ENCODE results near the gene DFFA.
"Not testable (repeated sequence)": the region's sequence is repeated elsewhere in the genome, so short reads cannot be mapped to it uniquely, and the experiment has no call there.

Gene DFFA

DNA sequence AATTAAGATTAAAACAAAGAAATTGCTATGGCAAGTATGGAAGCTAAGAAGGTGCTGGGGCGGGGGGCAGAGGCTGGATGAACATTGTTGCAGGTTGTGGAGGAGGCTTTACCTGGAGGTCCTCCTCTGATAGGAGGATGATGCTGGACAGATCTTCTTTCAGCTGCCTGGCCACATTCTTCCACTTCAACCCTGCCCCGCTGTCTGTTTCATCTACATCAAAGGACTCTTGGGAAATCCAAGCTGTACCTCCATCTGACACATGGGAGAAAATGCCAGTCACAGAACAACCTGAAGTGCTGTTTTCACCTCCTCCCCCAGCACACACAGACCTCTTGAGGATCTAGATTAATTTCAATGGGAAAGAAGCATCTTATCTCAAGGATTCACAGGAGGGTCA is 5.3 kb downstream of the DFFA start:
- DNase-seq (ENCODE audit: low read depth, low spot score) = no peak

DNA sequence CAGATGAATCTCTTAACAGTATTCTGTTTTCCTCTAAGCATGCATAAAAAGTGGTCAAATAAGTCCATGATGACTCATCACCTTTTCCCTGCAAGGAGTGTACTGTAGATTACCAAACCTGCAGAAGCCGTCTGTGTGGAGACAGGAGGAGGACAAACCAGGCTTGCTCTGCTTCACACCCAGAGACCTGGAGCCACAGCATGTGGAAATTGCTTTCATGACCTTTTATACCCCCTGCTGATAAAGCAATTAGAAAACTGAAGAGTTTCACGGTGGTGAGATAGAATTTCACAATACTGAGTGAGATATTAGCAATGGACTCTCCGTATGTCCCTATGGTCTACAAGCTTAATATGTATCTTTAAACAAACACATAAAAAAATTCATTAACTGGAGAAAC is 13.1 kb downstream of the DFFA start:
- no peak for DNase-seq (ENCODE audit: low read depth, low spot score)

DNA sequence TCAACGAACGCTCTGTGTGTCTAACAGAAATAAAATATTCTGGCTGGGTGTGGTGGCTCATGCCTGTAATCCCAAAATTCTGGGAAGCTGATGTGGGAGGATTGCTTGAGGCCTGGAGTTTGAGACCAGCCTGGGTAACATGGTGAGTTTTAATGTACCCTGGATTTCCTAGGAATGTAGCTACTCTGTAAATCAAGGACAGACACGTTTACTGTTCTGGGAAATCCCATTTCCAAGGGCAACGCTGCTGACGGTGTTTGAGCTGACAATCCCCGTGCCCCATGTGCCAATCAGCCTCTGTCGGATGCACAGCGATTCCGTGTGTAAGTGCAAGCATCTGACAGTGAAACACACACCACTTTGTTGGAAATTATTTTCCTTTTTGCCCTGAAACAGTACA is 14.5 kb downstream of the DFFA start:
- no peak for DNase-seq (ENCODE audit: low read depth, low spot score)

DNA sequence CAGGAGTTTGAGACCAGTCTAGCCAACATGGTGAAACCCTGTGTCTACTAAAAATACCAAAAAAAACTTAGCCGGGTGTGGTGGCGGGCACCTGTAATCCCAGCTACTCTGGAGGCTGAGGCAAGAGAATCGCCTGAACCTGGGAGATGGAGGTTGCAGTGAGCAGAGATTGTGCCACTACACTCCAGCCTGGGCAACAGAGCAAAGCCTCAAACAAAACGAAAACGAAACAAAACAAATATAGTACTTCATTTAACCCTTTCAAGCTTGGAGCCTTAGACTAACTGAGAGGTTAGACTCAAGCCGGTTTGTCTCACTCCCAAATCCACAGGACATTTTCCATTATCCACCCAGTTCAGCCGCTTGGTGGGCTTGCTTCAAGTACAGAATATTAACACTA is 14.9 kb downstream of the DFFA start:
- not testable (repeated sequence) for DNase-seq (ENCODE audit: low read depth, low spot score)

DNA sequence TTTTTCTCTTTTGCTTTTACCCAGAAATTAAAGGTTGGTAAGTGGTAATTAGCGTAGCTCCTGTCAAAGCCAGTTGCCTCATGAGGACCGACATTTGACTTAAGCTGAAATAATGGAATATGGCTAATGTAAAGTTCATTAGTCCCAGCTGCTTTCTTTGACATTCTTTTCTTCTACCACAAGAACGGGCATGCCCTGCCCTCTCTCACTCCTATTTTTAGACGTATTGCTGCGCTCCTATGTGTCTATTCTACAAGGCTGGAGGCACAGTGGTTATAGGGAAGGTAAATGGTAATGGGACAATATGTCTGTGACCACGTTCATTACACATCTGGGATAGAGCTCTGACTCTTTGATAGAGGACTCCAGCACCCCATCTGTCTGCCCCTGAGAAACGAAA is 15.7 kb downstream of the DFFA start:
- DNase-seq (ENCODE audit: low read depth, low spot score) = no peak

DNA sequence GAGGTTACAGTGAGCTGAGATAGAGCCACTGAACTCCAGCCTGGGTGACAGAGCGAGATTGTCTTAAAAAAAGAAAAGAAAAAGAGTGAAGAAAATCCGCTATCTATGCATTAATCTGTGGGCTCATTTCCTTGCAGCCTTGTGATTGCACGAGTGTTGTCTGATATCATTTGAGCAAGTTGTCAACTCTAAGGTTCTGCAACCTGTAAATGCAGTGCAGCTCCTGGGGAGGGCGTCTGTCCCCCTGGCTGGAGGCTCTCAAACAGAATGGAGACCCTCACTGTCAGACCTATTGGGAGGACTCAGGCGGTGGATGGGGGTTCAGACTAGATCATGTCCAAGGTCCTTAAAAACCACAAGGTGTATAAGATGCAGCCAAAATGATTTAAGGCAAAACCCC is 16.3 kb downstream of the DFFA start:
- no peak for DNase-seq (ENCODE audit: low read depth, low spot score)

DNA sequence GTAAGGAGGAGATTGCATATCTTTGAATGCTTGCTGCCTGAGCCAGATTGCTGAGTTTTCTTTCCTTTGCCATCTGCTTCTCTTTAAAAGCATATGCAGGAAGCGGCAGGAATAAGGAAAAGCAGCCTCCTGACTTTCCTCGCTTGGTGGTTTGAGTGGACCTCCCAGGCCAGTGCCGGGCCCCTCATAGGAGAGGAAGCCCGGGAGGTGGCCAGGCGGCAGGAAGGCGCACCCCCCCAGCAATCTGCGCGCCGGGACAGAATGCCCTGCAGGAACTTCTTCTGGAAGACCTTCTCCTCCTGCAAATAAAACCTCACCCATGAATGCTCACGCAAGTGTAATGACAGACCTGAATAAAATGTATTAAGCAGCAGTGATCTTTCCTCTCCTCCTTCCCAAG is 21.0 kb downstream of the DFFA start:
- DNase-seq (ENCODE audit: low read depth, low spot score) = no peak

DNA sequence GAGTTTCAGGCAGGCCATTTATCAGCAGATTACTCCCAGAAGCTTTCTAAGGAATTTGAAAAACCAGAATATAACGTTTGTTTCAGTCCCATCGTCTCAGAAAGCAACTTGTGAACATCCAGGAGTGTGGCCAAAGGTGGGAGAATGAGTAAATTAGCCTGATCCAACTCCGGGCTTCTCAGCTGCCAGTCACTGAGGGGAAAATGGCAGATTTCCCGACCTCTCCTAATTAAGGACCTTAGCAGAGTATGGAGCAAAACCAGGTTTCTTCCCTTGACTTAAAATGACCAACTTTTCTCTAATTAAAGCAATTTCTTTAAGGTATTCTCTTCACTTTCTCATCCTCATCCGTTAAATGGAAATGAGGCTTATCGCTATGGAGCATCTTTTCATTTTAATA is 21.5 kb downstream of the DFFA start:
- no peak for DNase-seq (ENCODE audit: low read depth, low spot score)

DNA sequence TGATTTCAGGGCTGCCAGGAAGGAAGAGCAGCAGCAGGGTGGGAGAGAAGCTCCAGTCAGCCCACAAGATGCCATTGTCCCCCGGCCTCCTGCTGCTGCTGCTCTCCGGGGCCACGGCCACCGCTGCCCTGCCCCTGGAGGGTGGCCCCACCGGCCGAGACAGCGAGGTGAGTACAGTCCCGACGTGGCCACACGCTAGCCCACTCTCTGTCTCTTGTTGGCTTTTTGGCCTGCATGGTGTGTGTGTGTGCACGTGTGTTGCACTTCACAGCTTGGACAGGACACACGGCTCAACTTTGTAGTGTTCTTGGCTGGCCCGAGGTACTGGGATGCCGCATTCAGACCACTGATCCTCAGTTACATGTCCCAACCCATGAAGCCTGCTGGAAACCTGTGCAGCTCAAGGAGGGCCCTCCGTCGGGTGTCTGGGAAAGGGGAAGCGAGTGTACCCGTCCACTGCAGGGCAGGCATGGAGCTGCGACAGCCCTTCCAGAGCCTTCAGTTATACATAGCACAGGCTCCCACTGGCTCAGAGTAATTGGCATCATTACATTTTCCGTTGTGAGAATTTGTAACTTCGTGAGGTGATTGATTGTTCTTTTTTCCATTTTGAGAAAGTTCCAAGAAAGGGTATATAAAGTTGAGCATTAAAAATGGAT is 22.0 kb downstream of the DFFA start:
- DNase-seq (ENCODE audit: low read depth, low spot score) = no peak

DNA sequence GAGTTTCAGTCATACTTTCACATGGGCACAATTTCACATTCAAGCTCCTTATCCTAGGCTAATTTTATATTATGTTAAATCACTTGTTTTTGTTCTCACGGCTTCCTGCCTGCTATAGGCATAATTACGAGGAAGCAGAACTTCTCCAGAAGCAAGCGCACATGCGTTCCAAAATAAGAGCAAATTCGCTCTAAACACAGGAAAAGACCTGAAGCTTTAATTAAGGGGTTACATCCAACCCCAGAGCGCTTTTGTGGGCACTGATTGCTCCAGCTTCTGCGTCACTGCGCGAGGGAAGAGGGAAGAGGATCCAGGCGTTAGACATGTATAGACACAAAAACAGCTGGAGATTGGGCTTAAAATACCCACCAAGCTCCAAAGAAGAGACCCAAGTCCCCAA is 22.6 kb downstream of the DFFA start, which contains the start of gene CORT:
Gene CORT (plus strand): TSS at position 281 of the 400 bp plus-strand sequence. CDS start 193 bp downstream, outside the sequence.
- no peak for DNase-seq (ENCODE audit: low read depth, low spot score)

DNA sequence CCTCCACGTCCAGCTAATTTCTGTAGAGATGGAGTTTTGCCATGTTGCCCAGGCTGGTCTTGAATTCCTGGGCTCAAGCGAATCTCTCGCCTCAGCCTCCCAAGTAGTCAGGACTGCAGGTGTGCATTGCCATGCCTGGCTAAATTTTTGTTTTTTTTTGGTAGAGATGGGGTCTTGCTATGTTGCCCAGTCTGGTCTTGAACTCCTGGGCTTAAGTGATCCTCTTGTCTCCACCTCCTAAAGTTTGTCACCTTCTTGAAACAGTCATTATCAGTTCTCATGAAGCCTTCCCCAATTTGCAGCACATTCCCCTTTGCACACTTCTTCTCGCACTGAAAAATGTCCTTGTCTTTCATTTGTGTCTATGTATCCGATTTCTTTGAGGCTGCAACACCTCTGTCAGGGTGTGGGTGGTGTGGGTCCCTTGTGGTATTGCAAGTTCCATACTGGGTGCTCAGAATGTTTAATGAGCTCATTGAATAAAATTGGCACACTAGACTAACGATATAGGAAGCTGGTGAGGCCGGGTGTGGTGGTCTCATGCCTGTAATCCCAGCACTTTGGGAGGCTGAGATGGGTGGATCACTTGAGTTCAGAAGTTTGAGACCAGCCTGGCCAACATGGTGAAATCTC is 25.4 kb downstream of the DFFA start:
- no peak for DNase-seq (ENCODE audit: low read depth, low spot score)

DNA sequence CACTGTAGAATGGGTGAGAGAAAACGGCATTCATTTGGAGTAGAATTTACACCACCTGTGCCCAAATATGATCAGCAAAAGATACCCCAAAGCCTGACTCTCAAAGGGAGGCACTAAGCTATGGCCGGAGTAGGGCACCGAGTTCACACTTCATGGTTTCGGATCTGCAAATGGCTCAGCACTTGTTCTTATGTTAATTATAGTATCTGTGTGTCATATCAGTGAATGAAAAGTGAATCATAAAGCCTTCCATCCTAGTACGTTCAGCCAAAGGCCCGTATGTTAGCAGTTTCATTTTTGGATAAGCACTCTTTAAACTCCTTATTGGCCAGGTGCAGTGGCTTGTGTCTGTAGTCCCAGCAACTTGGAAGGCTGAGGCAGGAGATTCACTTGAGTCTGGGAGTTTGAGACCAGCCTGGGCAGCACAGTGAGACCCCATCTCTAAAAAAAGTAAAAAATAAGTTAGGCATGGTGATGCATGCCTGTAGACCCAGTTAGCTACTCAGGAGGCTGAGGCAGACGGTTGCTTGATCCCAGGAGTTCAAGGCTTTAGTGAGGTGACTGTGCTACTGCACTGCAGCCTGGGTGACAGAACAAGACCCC is 27.4 kb downstream of the DFFA start:
- DNase-seq (ENCODE audit: low read depth, low spot score) = no peak

DNA sequence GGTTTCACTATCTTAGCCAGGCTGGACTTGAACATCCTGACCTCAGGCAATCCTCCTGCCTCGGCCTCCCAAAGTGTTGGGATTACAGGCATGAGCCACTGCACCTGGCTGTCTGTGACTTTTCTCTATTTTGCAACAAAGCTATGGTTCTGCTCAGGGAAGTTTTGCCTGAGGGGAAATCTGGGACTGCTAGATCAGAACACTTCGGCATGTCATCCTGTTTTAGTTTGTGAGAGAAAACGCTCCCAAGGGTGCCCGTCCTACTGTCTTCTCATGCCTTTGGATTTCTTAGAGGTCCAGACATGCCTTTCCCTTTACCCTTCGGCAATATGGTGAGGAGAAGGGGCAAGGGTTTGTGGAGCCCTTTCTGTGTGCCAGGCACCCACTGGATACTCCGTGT is 28.1 kb downstream of the DFFA start:
- DNase-seq (ENCODE audit: low read depth, low spot score) = no peak

DNA sequence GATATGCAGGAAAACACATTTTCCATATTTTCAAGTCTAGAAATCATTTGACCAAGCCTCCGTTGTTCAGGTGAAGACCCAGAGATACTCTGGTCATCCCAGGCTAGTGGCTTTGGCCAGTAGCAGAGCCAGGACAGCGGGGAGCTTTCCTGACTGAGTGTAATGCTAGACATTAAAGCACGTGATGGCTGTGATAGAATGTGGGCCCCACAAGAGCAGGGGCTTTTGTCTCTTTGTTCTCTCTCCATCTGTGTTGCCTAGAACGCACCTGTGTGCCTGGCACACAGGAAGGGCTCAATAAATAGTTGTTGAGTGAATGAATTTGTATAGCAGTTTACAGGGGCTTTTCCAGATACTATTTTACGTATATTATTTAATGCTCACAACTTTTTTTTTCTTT is 31.5 kb downstream of the DFFA start:
- no peak for DNase-seq (ENCODE audit: low read depth, low spot score)

DNA sequence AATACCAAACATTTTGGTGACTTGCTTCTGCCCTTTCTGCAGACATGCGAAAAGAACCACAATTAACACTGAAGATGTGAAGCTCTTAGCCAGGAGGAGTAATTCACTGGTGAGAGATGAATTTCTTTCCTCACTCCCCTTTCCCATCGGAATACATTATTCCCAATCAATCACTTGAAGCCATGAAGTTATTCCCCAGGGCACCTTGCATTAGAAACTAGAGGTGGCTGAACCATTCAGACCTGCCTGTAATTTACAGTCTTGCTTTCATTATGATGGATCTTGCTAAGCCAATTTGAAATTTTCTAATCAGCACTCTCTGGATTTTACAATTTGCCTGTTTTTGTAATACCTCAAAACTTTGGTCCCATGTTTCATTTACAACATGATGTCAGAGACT is 32.0 kb downstream of the DFFA start:
- DNase-seq (ENCODE audit: low read depth, low spot score) = no peak

DNA sequence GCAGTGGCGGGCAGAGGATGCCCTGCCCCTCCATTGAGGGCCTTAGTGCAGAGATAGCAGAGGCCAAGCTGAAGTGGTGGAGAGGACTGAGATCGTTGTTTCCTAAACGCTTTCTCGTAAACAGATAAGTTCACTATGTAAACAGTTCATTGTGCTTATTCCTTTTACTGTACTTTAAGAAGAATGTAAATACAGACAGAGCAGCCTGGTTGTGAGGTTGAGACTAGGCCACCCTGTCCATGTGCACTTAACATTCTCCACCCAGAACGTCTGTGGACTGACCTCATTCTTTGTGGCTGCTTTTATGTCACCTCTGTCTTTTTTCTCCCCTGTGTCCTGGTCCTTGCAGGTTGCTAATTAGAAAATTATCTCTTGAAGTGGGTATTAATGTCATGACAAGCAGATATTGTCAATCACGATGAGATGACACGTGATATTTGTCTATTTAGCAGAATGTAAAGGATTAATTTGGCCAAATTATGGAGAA is 33.6 kb downstream of the DFFA start:
- no peak for DNase-seq (ENCODE audit: low read depth, low spot score)

DNA sequence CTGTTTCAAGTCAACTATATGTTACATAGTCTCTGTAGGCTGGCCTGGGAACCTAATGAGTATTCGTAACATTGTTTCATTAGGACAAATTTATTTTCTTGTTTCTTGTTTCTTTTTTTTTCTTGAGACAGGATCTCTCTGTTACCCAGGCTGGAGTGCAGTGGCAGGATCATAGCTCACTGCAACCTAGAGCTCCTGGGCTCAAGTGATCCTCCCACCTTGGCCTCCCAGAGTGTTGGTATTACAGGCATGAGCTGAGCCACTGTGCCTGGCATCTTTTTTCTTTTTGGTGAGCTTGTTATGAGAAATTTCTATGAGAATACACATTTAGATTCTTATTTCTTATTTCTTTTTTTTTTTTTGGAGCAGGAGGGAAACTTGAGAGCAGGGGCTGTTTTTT is 35.3 kb downstream of the DFFA start:
- no peak for DNase-seq (ENCODE audit: low read depth, low spot score)

DNA sequence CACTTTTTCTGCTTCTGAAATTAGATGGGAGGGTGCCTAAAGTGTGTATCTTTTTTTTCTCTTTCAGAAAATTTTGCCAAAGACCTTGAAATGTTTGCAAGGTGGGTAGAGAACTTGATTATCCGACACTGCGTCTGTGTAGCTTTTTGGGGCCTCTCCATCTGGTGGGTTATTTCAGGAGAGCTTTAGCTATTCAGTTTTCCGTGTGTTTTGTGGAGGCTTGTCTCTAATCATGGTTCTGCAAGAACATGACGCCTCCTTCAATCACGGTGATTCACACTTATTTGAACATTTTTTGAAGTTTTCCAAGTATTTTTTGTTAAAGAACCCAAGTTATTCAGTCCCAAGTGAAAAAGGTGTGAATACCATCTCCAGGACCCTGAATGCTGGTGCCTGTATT is 37.7 kb downstream of the DFFA start:
- DNase-seq (ENCODE audit: low read depth, low spot score) = no peak

DNA sequence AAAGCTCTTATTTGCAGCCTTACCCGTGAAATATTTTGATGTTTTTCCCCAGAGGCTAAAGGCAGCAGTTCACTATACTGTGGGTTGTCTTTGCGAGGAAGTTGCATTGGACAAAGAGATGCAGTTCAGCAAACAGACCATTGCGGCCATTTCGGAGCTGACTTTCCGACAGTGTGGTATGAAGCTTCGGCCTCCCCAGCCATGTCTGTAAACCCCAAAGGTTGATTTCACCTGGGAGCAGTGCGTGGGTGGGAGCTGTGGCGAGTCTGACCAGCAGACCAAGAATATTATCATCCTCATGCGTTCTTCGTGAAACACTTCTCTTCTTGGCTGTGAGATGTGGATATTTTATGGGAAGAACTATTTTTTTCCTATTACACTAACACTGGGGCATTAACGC is 38.5 kb downstream of the DFFA start:
- DNase-seq (ENCODE audit: low read depth, low spot score) = no peak

DNA sequence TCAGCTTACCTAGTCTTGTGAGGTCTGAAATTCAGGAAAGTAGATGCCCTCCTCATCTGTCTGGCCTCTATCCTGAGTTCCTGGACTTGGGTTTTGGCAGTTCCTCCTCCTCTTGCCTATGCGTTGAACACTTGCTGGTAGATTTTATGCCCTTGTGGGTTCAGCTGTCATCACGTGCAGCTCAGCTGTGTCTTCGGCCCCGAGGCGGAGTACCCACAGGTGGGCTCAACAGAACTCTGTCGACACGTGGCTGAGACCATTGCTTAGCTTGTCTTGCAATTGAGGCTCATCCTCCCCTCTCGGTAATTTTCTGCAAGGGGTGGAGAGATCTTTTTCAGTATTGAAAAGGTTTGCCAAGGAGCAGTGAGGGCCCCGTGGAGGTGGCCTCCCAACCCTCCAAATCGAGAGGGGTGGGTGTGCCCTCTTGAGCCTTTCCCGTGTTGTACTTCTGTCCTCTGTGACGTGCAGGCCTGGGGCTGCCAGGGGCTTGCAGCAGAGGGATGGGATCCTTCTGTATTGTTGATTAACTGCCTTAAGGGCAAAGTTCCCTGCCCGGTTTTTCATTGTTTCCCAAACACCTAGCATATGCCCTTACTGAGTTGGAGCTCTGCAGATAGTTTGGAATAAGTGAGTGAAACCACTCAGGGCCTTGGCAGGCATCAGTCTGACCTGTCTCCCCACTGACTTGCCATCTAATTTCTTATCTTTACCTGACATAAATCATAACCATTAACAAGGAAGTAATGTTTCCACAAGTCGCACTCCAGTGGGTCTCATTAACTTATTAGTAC is 39.2 kb downstream of the DFFA start:
- no peak for DNase-seq (ENCODE audit: low read depth, low spot score)

DNA sequence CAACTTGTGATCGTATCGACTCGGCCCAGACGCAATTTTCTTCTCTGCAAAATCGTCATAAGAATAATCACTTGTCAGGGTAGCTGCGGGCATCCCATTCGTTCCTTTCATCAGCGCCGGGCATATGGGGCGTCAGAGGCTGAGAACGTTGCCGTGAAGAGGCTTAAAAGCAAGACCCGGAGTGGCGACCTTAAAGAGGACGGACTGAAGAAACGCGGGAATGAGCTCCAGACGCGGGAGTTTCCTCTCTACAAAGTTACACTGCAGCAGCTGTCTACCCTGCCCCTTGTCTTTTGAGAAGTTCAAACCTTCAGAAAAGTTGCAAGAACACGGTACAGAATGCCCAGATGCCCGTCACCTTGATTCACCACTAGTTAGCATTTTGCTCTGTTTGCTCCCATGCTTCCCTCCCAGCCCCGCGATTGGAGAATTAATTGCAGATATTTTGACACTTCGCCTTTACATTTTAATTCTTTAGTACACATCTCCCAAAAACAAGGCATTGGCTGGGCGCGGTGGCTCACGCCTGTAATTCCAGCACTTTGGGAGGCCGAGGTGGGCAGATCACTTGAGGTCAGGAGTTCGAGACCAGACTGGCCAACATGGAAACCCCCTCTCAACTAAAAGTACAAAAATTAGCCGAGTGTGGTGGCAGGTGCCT is 41.1 kb downstream of the DFFA start:
- DNase-seq (ENCODE audit: low read depth, low spot score) = no peak
